HUES6 (cell line): ENCODE measurements around the gene RAMAC.

Experiments used
- H3K27ac ChIP-seq: 2 replicates; pipeline ENCODE4 v1.7.0; 2013; ENCODE audit warnings: low read depth, mild to moderate bottlenecking, low read length, inconsistent platforms
- H3K27me3 ChIP-seq: 2 replicates; pipeline ENCODE4 v1.6.1; 2013; ENCODE audit warnings: low read length; ENCODE audit not compliant: control insufficient read depth, insufficient read depth
- H3K36me3 ChIP-seq: 2 replicates; pipeline ENCODE4 v1.6.1; 2013; ENCODE audit warnings: low read length; ENCODE audit not compliant: control insufficient read depth, insufficient read depth
- H3K4me1 ChIP-seq: 2 replicates; pipeline ENCODE4 v1.6.1; 2013; ENCODE audit warnings: low read length; ENCODE audit not compliant: control insufficient read depth, insufficient read depth
- H3K4me3 ChIP-seq: 2 replicates; pipeline ENCODE4 v1.5.1; 2013; ENCODE audit warnings: low read depth, low read length
- H3K9ac ChIP-seq: one replicate; pipeline ENCODE4 v1.6.1; 2013; ENCODE audit warnings: mild to moderate bottlenecking, low read length
- H3K9me3 ChIP-seq: 2 replicates; pipeline ENCODE4 v1.6.1; 2013; ENCODE audit warnings: low read depth, low read length; ENCODE audit not compliant: control insufficient read depth, insufficient read depth

RAMAC gene

GRCh38 chr15:82950746-82951370 is 35.2 kb upstream of the RAMAC start:
- Histone ChIP-seq H3K9ac (no peak overlapping the region), H3K4me3 (no peak overlapping the region), H3K4me1 (peaks cover 5% of the 10 kb centered on the region; the same call in 1 of the 2 replicates), H3K27me3 (peaks cover 43% of the 10 kb centered on the region), H3K9me3 (no peaks in the 10 kb centered on the region), H3K36me3 (no peaks in the 10 kb centered on the region), H3K27ac (no peak overlapping the region)

- Histone ChIP-seq H3K9ac (peak overlapping the region; percentile 43), H3K36me3 (no peaks in the 10 kb centered on the region), H3K4me3 (peak overlapping the region; percentile 66), H3K4me1 (peaks cover 5% of the 10 kb centered on the region; the same call in 1 of the 2 replicates), H3K27ac (no peak overlapping the region), H3K27me3 (peaks cover 43% of the 10 kb centered on the region), H3K9me3 (no peaks in the 10 kb centered on the region)
Measured at GRCh38 chr15:82951472-82952157, 34.4 kb upstream of the RAMAC start.

- Histone ChIP-seq H3K27me3 (peaks cover 43% of the 10 kb centered on the region), H3K4me3 (peak within 1 kb of the TSS; percentile 66), H3K4me1 (peaks cover 5% of the 10 kb centered on the region; the same call in 1 of the 2 replicates), H3K36me3 (no peaks in the 10 kb centered on the region), H3K9me3 (no peaks in the 10 kb centered on the region), H3K27ac (no peak within 1 kb of the TSS), H3K9ac (peak within 1 kb of the TSS; percentile 43)
Measured at GRCh38 chr15:82952158-82953081, 33.6 kb upstream of the RAMAC start, which contains the start of gene HOMER2. TSS of gene HOMER2 (minus strand) at chr15:82952720. CDS start at chr15:82952535, 185 bp downstream.

DNA sequence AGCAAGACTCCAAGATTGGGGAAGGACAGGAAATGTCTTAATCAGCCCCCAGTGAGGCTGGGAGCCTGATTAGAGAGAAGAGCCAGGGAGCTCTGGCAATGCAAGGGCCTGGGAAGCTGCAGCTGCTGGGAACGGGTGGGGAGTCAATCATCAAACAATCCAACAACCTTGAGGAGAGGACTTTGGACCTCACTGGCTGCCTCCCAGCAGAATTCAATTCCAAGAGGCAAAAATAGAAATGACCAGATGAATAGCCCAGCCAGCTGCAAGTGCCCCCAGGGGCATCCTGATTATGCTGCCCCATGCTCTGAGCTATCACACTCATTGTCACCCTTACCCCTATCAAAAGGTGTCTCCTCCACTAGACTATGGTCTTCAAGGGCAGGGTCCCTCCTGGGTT is 27.4 kb upstream of the RAMAC start:
- Histone ChIP-seq H3K9ac (no peak overlapping the region), H3K36me3 (no peaks in the 10 kb centered on the region), H3K4me1 (peaks cover 5% of the 10 kb centered on the region; the same call in 1 of the 2 replicates), H3K9me3 (no peaks in the 10 kb centered on the region), H3K27me3 (no peaks in the 10 kb centered on the region), H3K4me3 (no peak overlapping the region), H3K27ac (no peak overlapping the region)

DNA sequence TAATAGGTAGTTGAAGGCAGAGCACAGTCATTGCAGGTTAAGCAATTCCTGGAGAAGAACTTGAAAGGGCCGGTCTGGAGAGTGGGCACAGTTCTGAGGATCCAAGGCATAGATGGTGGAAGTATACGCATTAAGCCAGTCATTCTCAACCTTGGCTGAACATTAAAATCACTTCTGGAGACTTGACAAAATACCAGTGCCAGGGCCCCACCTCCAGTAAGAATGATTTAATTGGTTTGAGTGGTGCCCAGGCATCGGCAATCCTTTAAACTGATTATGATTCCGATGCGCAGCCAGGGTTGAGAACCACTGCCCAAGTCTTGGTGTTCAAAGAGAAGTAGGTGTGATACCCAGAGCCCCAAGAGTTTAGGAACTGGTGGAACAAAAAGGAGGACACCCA is 26.6 kb upstream of the RAMAC start:
- Histone ChIP-seq H3K36me3 (no peaks in the 10 kb centered on the region), H3K27ac (no peak overlapping the region), H3K9me3 (no peaks in the 10 kb centered on the region), H3K4me1 (peaks cover 11% of the 10 kb centered on the region), H3K4me3 (no peak overlapping the region), H3K27me3 (no peaks in the 10 kb centered on the region), H3K9ac (no peak overlapping the region)

GRCh38 chr15:82960766-82961165 is 25.2 kb upstream of the RAMAC start:
- H3K27me3 ChIP-seq = no peaks in the 10 kb centered on the region
- H3K36me3 ChIP-seq = no peaks in the 10 kb centered on the region
- H3K4me3 ChIP-seq = no peak overlapping the region
- H3K4me1 ChIP-seq = peaks cover 11% of the 10 kb centered on the region
- H3K9me3 ChIP-seq = no peaks in the 10 kb centered on the region
- no peak overlapping the region for H3K9ac ChIP-seq
- H3K27ac ChIP-seq = no peak overlapping the region

GRCh38 chr15:82963471-82964341 is 22.3 kb upstream of the RAMAC start:
- H3K4me1 ChIP-seq = peaks cover 11% of the 10 kb centered on the region
- H3K27ac ChIP-seq = no peak overlapping the region
- no peak overlapping the region for H3K9ac ChIP-seq
- no peaks in the 10 kb centered on the region for H3K27me3 ChIP-seq
- H3K9me3 ChIP-seq = no peaks in the 10 kb centered on the region
- H3K36me3 ChIP-seq = no peaks in the 10 kb centered on the region
- no peak overlapping the region for H3K4me3 ChIP-seq

DNA sequence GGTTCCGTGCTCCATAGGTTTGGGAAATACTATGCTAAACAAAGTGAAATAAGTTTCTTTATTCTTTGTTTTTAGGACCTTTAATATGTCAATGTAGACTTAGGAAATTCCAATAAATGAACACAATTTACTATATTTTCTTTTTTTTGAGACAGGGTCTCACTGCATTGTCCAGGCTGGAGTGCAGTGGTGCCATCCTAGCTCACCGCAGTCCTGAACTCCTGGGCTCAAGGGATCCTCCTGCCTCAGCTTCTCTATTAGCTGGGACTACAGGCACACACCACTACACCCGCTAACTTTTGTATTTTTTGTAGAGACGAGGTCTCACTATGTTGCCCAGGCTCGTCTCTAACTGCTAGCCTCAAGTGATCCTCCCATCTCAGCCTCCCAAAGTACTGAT is 21.1 kb upstream of the RAMAC start:
- Histone ChIP-seq H3K9ac (no peak overlapping the region), H3K4me3 (no peak overlapping the region), H3K9me3 (no peaks in the 10 kb centered on the region), H3K36me3 (no peaks in the 10 kb centered on the region), H3K27me3 (no peaks in the 10 kb centered on the region), H3K27ac (no peak overlapping the region), H3K4me1 (peaks cover 11% of the 10 kb centered on the region)

DNA sequence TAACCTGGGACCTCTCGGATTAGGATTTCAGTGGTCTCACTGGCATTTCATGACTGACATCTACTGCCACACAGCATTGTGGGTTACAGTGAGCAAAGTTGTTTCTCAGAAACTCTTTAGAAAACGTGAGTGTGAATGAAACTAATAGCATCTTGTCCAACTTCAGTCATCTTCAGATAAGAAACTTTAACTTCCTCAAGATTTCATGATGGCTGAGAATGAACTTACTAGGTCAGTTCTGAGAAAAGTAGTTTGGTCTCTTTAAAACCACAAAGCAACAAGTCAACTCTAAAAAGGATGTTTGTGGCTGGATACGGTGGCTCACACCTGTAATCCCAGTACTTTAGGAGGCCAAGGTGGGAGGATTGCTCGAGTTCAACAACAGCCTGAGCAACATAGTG is 19.3 kb upstream of the RAMAC start:
- no peaks in the 10 kb centered on the region for H3K9me3 ChIP-seq
- H3K27ac ChIP-seq = no peak overlapping the region

DNA sequence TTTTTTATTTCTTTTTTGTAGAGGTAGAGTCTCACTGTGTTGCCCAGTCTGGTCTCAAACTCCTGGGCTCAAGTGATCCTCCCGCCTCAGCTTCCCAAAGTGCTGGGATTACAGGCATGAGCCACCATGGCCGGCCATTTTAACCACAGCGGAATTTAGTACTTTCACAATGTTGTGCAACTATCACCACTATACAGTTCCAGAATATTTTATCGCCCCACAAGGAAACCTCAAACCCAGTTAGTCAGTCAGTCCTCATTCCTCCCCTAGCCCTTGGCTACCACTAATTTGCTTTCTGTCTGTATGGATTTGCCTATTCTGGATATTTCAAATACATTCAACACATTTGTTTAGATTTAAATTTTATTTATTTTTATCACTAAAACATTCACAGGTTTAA is 17.9 kb upstream of the RAMAC start:
- Histone ChIP-seq H3K27ac (no peak overlapping the region), H3K9ac (no peak overlapping the region), H3K9me3 (no peaks in the 10 kb centered on the region), H3K27me3 (no peaks in the 10 kb centered on the region), H3K36me3 (no peaks in the 10 kb centered on the region), H3K4me1 (peaks cover 11% of the 10 kb centered on the region), H3K4me3 (no peak overlapping the region)

More for the DNA sequence above, 19.3 kb upstream of the RAMAC start:
- H3K4me3 ChIP-seq = no peak overlapping the region
- no peak overlapping the region for H3K9ac ChIP-seq
- peaks cover 11% of the 10 kb centered on the region for H3K4me1 ChIP-seq
- H3K27me3 ChIP-seq = no peaks in the 10 kb centered on the region
- H3K36me3 ChIP-seq = no peaks in the 10 kb centered on the region
